ENCODE results near the gene AACS. TPM values are rescaled to one million over a fixed set of nuclear protein-coding genes. Genes with fewer than 3 reads are reported as not detected.

The AACS gene
- total and polyA plus RNA-seq, 4 donors, result 3.4 to 13.6 (median 7.3) TPM

GRCh38 chr12:125017801-125018200 lies 47.4 kb upstream of the AACS start:
- H3K9ac ChIP-seq (ENCODE audit: low read depth in 1 of 2, low read length in 2 of 2), result no peak overlapping the region
- no peaks in the 10 kb centered on the region for H3K27me3 ChIP-seq (ENCODE audit: control insufficient read depth in 4 of 4, insufficient read depth in 4 of 4, low read length in 3 of 4)
- no peaks in the 10 kb centered on the region for H3K9me3 ChIP-seq (ENCODE audit: control insufficient read depth in 4 of 4, low read length in 3 of 4)
- H3K4me1 ChIP-seq (ENCODE audit: control insufficient read depth in 4 of 4, insufficient read depth in 4 of 4, low read length in 3 of 4), result no peaks in the 10 kb centered on the region
- H3K36me3 ChIP-seq (ENCODE audit: control insufficient read depth in 4 of 4, insufficient read depth in 3 of 4, low read depth in 1 of 4, low read length in 3 of 4), result peaks cover 2 to 13% (median 8%) of the 10 kb centered on the region in 4 donors
- 97% methylated on average over 9 of the region's 9 CpGs for WGBS
- no peak overlapping the region for H3K4me3 ChIP-seq (ENCODE audit: low read depth in 1 of 3, low read length in 3 of 3)
- H3K27ac ChIP-seq (ENCODE audit: low read depth in 1 of 2, low read length in 2 of 2), result no peak overlapping the region
- no peak for DNase-seq (ENCODE audit: low spot score)
- TF ChIP-seq MAX (IDR thresholded peaks at IDR 0.05) (no peak), FOXA2 (IDR thresholded peaks at IDR 0.05) (no peak), YY1 (IDR thresholded peaks at IDR 0.05) (no peak), RAD21 (IDR thresholded peaks at IDR 0.05) (no peak), EGR1 (IDR thresholded peaks at IDR 0.05; ENCODE audit: low read depth in 2 of 2) (no peak), RXRA (IDR thresholded peaks at IDR 0.05) (no peak), REST (IDR thresholded peaks at IDR 0.05) (no peak), JUND (IDR thresholded peaks at IDR 0.05) (no peak), HNF4G (IDR thresholded peaks at IDR 0.05) (no peak), HNF4A (conservative IDR thresholded peaks at IDR 0.05) (no peak), CTCF (IDR thresholded peaks at IDR 0.05; ENCODE audit: low read depth, low read length, missing input control) (no peak), GABPA (IDR thresholded peaks at IDR 0.05 in 1 of 2, conservative IDR thresholded peaks at IDR 0.05 in 1 of 2) (no peak), TAF1 (conservative IDR thresholded peaks at IDR 0.05) (no peak), FOXA1 (IDR thresholded peaks at IDR 0.05) (no peak), NR2F2 (IDR thresholded peaks at IDR 0.05) (no peak), SP1 (IDR thresholded peaks at IDR 0.05) (no peak), ATF3 (IDR thresholded peaks at IDR 0.05) (no peak), ZBTB33 (IDR thresholded peaks at IDR 0.05) (no peak)
